Measurements from ENCODE around the gene MFSD11.

Gene MFSD11

DNA sequence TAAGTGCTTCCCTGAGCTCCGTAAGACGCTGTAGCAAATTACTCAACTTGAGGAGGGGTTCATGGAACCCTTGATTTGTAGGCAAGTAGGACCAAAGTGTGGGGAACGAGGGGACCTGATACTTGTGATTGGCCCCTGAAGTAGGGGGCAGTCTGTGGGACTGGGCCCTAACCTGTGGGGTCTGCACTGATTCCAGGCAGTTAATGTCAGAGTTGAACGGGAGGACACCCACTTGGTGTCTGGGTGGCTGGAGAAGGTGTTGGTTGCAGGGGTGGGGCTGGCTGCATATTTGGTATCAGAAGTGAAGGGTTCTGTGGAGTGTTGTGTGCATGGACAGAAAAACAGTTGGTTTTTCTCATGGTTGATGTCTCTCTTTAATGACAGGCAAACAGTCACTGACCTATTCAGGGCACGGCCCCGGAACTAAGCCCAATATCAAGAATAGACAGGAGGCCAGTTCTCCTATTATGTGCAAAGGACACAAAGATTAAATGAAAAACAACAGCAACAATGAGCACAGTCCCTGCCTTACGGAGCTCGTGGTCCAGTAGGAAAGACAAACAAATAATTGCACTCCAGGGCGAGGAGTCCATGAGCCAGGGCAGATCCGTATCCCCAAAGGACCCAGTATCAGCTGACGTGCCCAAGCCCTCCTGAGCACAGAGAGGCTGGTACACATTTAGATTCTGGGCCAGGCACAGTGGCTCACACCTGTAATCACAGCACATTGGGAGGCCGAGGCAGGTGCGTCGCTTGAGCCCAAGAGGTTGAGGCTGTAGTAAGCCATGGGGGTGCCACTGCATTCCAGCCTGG, 46.3 kb upstream of the MFSD11 start:
- Histone ChIP-seq H4K8ac (ENCODE audit: low read length) (no peak overlapping the region), H3K9ac (ENCODE audit: low read length) (no peak overlapping the region), H3K4ac (ENCODE audit: low read depth in 1 of 2, low read length in 2 of 2) (no peak overlapping the region), H3K79me1 (replicated peaks; ENCODE audit: low read length, poor library complexity, severe bottlenecking) (peaks cover 21% of the 10 kb centered on the region), H3K14ac (ENCODE audit: low read length in 2 of 2) (peak overlapping the region in 1 of 2 experiments; percentile 51), H3K27me3 (ENCODE audit: control insufficient read depth in 1 of 2, insufficient read depth in 1 of 2, low read length in 2 of 2) (no peaks in the 10 kb centered on the region), H2AK5ac (ENCODE audit: low read length, severe bottlenecking) (peak overlapping the region; percentile 47), H3K4me1 (ENCODE audit: control insufficient read depth, insufficient read depth, low read depth, low read length) (peaks cover 59% of the 10 kb centered on the region), H2BK15ac (ENCODE audit: low read depth, poor library complexity, severe bottlenecking) (peak overlapping the region; percentile 73), H4K91ac (ENCODE audit: low read length) (peak overlapping the region; percentile 29), H2BK12ac (ENCODE audit: low read length in 2 of 2) (peak overlapping the region in 1 of 2 experiments; percentile 11), H2BK120ac (ENCODE audit: low read depth, low read length) (no peak overlapping the region), H3K36me3 (ENCODE audit: control insufficient read depth in 1 of 2, insufficient read depth in 2 of 2, low read depth in 1 of 2, low read length in 2 of 2) (peaks cover 2 to 20% of the 10 kb centered on the region in 2 experiments), H2BK5ac (ENCODE audit: low read depth, low read length, poor library complexity, severe bottlenecking) (no peak overlapping the region), H2AFZ (ENCODE audit: low read depth, low read length) (no peak overlapping the region), H3K23ac (ENCODE audit: low read length in 2 of 2) (no peak overlapping the region), H3K18ac (ENCODE audit: low read depth in 1 of 2, low read length in 2 of 2) (no peak overlapping the region), H3K9me3 (ENCODE audit: control insufficient read depth, low read length) (no peaks in the 10 kb centered on the region), H3K27ac (ENCODE audit: low read length, poor library complexity, severe bottlenecking) (no peak overlapping the region), H3K4me3 (ENCODE audit: insufficient read depth in 1 of 2, low read depth in 1 of 2, low read length in 2 of 2) (no peak overlapping the region), H3K4me2 (ENCODE audit: low read length, poor library complexity, severe bottlenecking) (no peak overlapping the region)
- whole genome bisulfite sequencing: 95% methylated on average over 14 of the region's 14 CpGs
- DNase-seq: no peak

DNA sequence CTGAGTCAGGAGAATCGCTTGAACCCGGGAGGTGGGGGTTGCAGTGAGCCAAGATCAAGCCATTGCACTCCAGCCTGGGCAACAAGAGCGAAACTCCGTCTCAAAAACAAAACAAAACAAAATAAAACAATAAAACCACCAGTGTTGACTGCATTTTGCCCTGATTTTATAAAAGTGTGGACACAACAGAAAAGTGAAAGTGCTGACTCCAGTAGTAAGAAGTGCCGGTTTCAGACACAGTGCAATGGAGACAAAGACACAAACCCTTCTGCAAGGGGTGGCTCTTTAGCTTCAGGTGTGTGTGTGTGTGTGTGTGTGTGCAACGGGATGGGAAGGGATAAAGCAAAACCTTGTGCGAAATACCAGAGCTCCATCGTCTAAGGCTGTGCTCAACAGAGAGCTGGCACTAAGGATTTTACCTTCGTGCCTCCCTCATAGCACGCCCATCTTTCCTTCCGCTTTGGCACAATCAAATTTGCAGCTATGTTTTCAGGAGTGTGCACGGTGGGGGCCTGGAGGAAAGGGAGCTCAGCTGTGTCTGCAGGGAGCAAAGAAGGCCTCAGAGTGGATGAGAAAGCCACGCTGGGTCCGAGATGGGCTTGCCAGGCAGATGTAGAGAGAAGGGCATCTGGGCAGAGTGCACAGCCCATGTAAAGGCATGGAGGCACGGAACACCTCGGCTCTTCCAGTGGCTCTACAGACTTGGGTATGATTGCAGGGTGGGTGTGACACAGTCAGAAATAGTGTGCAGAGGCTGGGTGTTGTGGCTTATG, 42.7 kb upstream of the MFSD11 start:
- peak overlapping the region in 1 of 2 experiments; percentile 25 for H3K4me3 ChIP-seq (ENCODE audit: insufficient read depth in 1 of 2, low read depth in 1 of 2, low read length in 2 of 2)
- peak overlapping the region; percentile 16 for H3K9ac ChIP-seq (ENCODE audit: low read length)
- no peaks in the 10 kb centered on the region for H3K27me3 ChIP-seq (ENCODE audit: control insufficient read depth in 1 of 2, insufficient read depth in 1 of 2, low read length in 2 of 2)
- no peak overlapping the region for H2AFZ ChIP-seq (ENCODE audit: low read depth, low read length)
- DNase-seq: no peak
- H4K91ac ChIP-seq (ENCODE audit: low read length): peak overlapping the region; percentile 6
- H3K18ac ChIP-seq (ENCODE audit: low read depth in 1 of 2, low read length in 2 of 2): no peak overlapping the region
- H3K36me3 ChIP-seq (ENCODE audit: control insufficient read depth in 1 of 2, insufficient read depth in 2 of 2, low read depth in 1 of 2, low read length in 2 of 2): peaks cover 0 to 11% of the 10 kb centered on the region in 2 experiments
- peaks cover 54% of the 10 kb centered on the region for H3K4me1 ChIP-seq (ENCODE audit: control insufficient read depth, insufficient read depth, low read depth, low read length)
- no peak overlapping the region for H3K4ac ChIP-seq (ENCODE audit: low read depth in 1 of 2, low read length in 2 of 2)
- H2BK12ac ChIP-seq (ENCODE audit: low read length in 2 of 2): no peak overlapping the region
- 93% methylated on average over 14 of the region's 16 CpGs for WGBS
- H2BK120ac ChIP-seq (ENCODE audit: low read depth, low read length): no peak overlapping the region
- no peaks in the 10 kb centered on the region for H3K9me3 ChIP-seq (ENCODE audit: control insufficient read depth, low read length)
- no peak overlapping the region for H3K14ac ChIP-seq (ENCODE audit: low read length in 2 of 2)
- H3K4me2 ChIP-seq (ENCODE audit: low read length, poor library complexity, severe bottlenecking): peak overlapping the region; percentile 2
- H3K79me1 ChIP-seq (replicated peaks; ENCODE audit: low read length, poor library complexity, severe bottlenecking): peaks cover 15% of the 10 kb centered on the region
- H3K27ac ChIP-seq (ENCODE audit: low read length, poor library complexity, severe bottlenecking): peak overlapping the region; percentile 81
- peak overlapping the region; percentile 46 for H4K8ac ChIP-seq (ENCODE audit: low read length)
- no peak overlapping the region for H2BK15ac ChIP-seq (ENCODE audit: low read depth, poor library complexity, severe bottlenecking)
- H3K23ac ChIP-seq (ENCODE audit: low read length in 2 of 2): no peak overlapping the region
- H2AK5ac ChIP-seq (ENCODE audit: low read length, severe bottlenecking): no peak overlapping the region
- no peak overlapping the region for H2BK5ac ChIP-seq (ENCODE audit: low read depth, low read length, poor library complexity, severe bottlenecking)

DNA sequence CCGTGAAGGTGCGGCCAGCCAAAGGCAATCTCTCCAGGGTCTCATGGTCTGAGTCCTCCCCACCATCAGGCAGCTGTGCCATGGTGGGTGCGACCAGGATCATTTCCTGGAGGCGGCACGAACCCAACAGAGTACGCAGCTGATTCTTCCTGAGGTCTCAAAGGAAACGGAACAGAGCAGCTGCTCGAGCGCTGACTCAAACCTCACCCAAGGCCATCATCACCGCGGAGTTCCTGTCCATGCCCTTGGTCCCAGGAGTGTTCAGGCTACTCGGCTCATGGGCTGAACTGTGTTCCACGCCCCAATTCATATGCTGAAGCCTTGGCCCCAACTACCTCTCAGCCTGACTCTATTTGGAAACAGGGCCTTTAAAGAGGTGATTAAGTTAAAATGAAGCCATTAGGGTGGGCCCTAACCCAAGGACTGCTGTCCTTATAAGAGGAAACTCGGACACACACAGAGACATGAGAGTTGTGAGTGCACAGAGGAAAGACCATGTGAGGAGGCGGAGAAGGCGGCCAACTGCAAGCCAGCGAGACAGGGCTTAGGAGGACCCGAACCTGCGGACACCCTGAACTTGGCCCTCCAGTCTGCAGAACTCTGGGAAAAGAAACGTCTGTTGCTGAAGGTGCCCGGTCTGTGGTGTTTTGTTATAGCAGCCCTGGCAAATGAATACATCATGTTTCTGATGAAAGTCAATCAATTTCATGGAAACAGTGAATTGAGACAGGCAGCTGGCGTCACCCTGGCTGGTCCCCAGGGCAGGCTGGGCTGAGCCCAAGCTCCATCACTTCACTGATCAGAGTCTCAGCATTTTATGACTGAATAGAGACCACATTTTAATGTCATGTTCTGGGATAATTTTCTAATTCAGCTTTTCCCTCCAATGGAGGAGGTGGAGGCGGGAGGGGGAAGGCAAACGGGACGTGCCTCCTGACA, 40.9 kb upstream of the MFSD11 start:
- H4K91ac ChIP-seq (ENCODE audit: low read length): peak overlapping the region; percentile 59
- H3K4ac ChIP-seq (ENCODE audit: low read depth in 1 of 2, low read length in 2 of 2): peak overlapping the region in 1 of 2 experiments; percentile 36
- H3K27ac ChIP-seq (ENCODE audit: low read length, poor library complexity, severe bottlenecking): peak overlapping the region; percentile 47
- H3K18ac ChIP-seq (ENCODE audit: low read depth in 1 of 2, low read length in 2 of 2): peak overlapping the region; percentile 6 to 55
- 75% methylated on average over 24 of the region's 25 CpGs for WGBS
- H3K79me1 ChIP-seq (replicated peaks; ENCODE audit: low read length, poor library complexity, severe bottlenecking): peaks cover 4% of the 10 kb centered on the region
- peak overlapping the region; percentile 78 for H2AK5ac ChIP-seq (ENCODE audit: low read length, severe bottlenecking)
- H3K9ac ChIP-seq (ENCODE audit: low read length): peak overlapping the region; percentile 69
- H3K36me3 ChIP-seq (ENCODE audit: control insufficient read depth in 1 of 2, insufficient read depth in 2 of 2, low read depth in 1 of 2, low read length in 2 of 2): peaks cover 0 to 4% of the 10 kb centered on the region in 2 experiments
- peak overlapping the region in 1 of 2 experiments; percentile 35 for H3K14ac ChIP-seq (ENCODE audit: low read length in 2 of 2)
- peak overlapping the region; percentile 1 to 45 for H2BK12ac ChIP-seq (ENCODE audit: low read length in 2 of 2)
- no peak overlapping the region for H2AFZ ChIP-seq (ENCODE audit: low read depth, low read length)
- H3K9me3 ChIP-seq (ENCODE audit: control insufficient read depth, low read length): no peaks in the 10 kb centered on the region
- H3K4me2 ChIP-seq (ENCODE audit: low read length, poor library complexity, severe bottlenecking): no peak overlapping the region
- no peaks in the 10 kb centered on the region for H3K27me3 ChIP-seq (ENCODE audit: control insufficient read depth in 1 of 2, insufficient read depth in 1 of 2, low read length in 2 of 2)
- peak; percentile 63 for DNase-seq
- peaks cover 60% of the 10 kb centered on the region for H3K4me1 ChIP-seq (ENCODE audit: control insufficient read depth, insufficient read depth, low read depth, low read length)
- no peak overlapping the region for H3K23ac ChIP-seq (ENCODE audit: low read length in 2 of 2)
- peak overlapping the region; percentile 1 for H2BK15ac ChIP-seq (ENCODE audit: low read depth, poor library complexity, severe bottlenecking)
- H2BK5ac ChIP-seq (ENCODE audit: low read depth, low read length, poor library complexity, severe bottlenecking): peak overlapping the region; percentile 20
- no peak overlapping the region for H2BK120ac ChIP-seq (ENCODE audit: low read depth, low read length)
- peak overlapping the region in 1 of 2 experiments; percentile 32 for H3K4me3 ChIP-seq (ENCODE audit: insufficient read depth in 1 of 2, low read depth in 1 of 2, low read length in 2 of 2)
- H4K8ac ChIP-seq (ENCODE audit: low read length): no peak overlapping the region
